Hepatocyte (in vitro differentiated cells): ENCODE data around the gene ELAC2.

ENCODE experiments used
- EZH2 ChIP-seq: fragments of 200-600 bp; sonication (generic); IDR thresholded peaks from 2 replicates; pipeline ENCODE4 v1.6.1; 2016; ENCODE audit warnings: antibody characterized with exemption, mild to moderate bottlenecking, borderline replicate concordance
- TF ChIP-seq, protein P1 (sequence below): fragments of 200-600 bp; sonication (generic); IDR thresholded peaks from 2 replicates; pipeline ENCODE4 v1.5.1; 2016; ENCODE audit warnings: antibody characterized with exemption, mild to moderate bottlenecking; ENCODE audit not compliant: poor library complexity

DNA sequence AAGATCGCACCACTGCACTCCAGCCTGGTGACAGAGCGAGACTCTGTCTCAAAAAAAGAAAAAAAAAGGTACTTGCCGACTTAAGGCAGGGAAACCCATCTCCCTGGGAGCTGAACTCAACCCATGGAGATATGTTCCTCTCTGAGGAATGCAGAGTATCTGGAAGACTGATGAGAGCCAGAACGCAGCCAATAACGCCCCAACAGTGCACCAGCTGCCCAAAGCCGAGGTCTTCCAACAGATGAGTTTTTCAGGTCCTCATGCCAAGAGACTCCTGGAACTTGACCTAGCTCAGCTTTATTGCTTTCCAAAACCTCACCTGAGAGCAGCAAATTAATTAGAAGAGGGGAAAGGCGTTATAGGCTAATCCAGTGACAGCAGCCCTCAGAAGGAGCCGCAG lies 9.4 kb downstream of the ELAC2 start:
- TF ChIP-seq, protein P1, sequence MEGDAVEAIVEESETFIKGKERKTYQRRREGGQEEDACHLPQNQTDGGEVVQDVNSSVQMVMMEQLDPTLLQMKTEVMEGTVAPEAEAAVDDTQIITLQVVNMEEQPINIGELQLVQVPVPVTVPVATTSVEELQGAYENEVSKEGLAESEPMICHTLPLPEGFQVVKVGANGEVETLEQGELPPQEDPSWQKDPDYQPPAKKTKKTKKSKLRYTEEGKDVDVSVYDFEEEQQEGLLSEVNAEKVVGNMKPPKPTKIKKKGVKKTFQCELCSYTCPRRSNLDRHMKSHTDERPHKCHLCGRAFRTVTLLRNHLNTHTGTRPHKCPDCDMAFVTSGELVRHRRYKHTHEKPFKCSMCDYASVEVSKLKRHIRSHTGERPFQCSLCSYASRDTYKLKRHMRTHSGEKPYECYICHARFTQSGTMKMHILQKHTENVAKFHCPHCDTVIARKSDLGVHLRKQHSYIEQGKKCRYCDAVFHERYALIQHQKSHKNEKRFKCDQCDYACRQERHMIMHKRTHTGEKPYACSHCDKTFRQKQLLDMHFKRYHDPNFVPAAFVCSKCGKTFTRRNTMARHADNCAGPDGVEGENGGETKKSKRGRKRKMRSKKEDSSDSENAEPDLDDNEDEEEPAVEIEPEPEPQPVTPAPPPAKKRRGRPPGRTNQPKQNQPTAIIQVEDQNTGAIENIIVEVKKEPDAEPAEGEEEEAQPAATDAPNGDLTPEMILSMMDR, result no peak
- no peak for TF ChIP-seq EZH2
